GM10847 (cell line): ENCODE results near the gene SLC27A3.

Experiments used
- POLR2A ChIP-seq: IDR thresholded peaks from 2 replicates; pipeline ENCODE4 v1.6.1; 2011; ENCODE audit not compliant: insufficient read length; ENCODE audit errors: extremely low read depth

SLC27A3 gene

GRCh38 chr1:153750026-153750995 is 24.9 kb upstream of the SLC27A3 start:
- no peak for TF ChIP-seq POLR2A

GRCh38 chr1:153752072-153752471 is 23.1 kb upstream of the SLC27A3 start:
- no peak for TF ChIP-seq POLR2A

GRCh38 chr1:153752571-153753195 is 22.5 kb upstream of the SLC27A3 start:
- no peak for TF ChIP-seq POLR2A

GRCh38 chr1:153754266-153754665 is 20.9 kb upstream of the SLC27A3 start:
- TF ChIP-seq POLR2A, result no peak

GRCh38 chr1:153760440-153760839 is 14.8 kb upstream of the SLC27A3 start:
- TF ChIP-seq POLR2A, result no peak

- TF ChIP-seq POLR2A, result no peak
Observed at GRCh38 chr1:153763365-153764225, 11.6 kb upstream of the SLC27A3 start.

- no peak for TF ChIP-seq POLR2A
Observed at GRCh38 chr1:153764310-153764709, 10.9 kb upstream of the SLC27A3 start.

- no peak for TF ChIP-seq POLR2A
Observed at GRCh38 chr1:153767519-153767918, 7.7 kb upstream of the SLC27A3 start.

- TF ChIP-seq POLR2A, result no peak
Observed at GRCh38 chr1:153768316-153769181, 6.7 kb upstream of the SLC27A3 start.

- TF ChIP-seq POLR2A, result no peak
Observed at GRCh38 chr1:153769221-153769620, 6.0 kb upstream of the SLC27A3 start.

- no peak for TF ChIP-seq POLR2A
Observed at GRCh38 chr1:153770797-153771196, 4.4 kb upstream of the SLC27A3 start.

- no peak for TF ChIP-seq POLR2A
Observed at GRCh38 chr1:153771261-153771660, 3.9 kb upstream of the SLC27A3 start.

GRCh38 chr1:153771841-153772593 is 3.2 kb upstream of the SLC27A3 start:
- no peak for TF ChIP-seq POLR2A
